H9 (cell line): ENCODE results near the gene AP2M1. TPM values are rescaled to one million over a fixed set of nuclear protein-coding genes. Genes with fewer than 3 reads are reported as not detected.

Experiments used
- DNase-seq: peaks from one replicate; pipeline ENCODE4 v3.0.0-alpha.2; 2017
- H2AFZ ChIP-seq: one replicate; pipeline ENCODE4 v1.6.1; 2013; ENCODE audit warnings: mild to moderate bottlenecking, low read length, control low read depth, moderate library complexity
- H2AK5ac ChIP-seq: 2 replicates; pipeline ENCODE4 v1.6.1; 2013; ENCODE audit warnings: low read length, control low read depth, mixed read lengths; ENCODE audit not compliant: insufficient read length
- H2BK120ac ChIP-seq: one replicate; pipeline ENCODE4 v1.6.1; 2013; ENCODE audit warnings: low read depth, mild to moderate bottlenecking, low read length, control low read depth, inconsistent platforms; ENCODE audit not compliant: poor library complexity, severe bottlenecking
- H2BK12ac ChIP-seq: 2 replicates; pipeline ENCODE4 v1.6.1; 2013; ENCODE audit warnings: low read length, control low read depth, mixed read lengths, low read depth; ENCODE audit not compliant: insufficient read length
- H2BK15ac ChIP-seq: 2 replicates; pipeline ENCODE4 v1.6.1; 2013; ENCODE audit warnings: low read depth, low read length, control low read depth
- H2BK20ac ChIP-seq: one replicate; pipeline ENCODE4 v1.6.1; 2013; ENCODE audit warnings: low read depth, mild to moderate bottlenecking, low read length, control low read depth, inconsistent platforms; ENCODE audit not compliant: poor library complexity, severe bottlenecking
- H2BK5ac ChIP-seq: 2 replicates; pipeline ENCODE4 v1.6.1; 2013; ENCODE audit warnings: low read length, control low read depth, mixed read lengths; ENCODE audit not compliant: insufficient read length
- H3K14ac ChIP-seq: 2 replicates; pipeline ENCODE4 v1.6.1; 2013; ENCODE audit warnings: low read length, control low read depth; ENCODE audit not compliant: insufficient read depth
- H3K18ac ChIP-seq: 2 replicates; pipeline ENCODE4 v1.6.1; 2013; ENCODE audit warnings: low read depth, mild to moderate bottlenecking, mixed read lengths, low read length, control low read depth; ENCODE audit not compliant: insufficient read length
- H3K23ac ChIP-seq: 2 replicates; pipeline ENCODE4 v1.6.1; 2013; ENCODE audit warnings: low read length, control low read depth, mixed read lengths, low read depth; ENCODE audit not compliant: insufficient read length
- H3K23me2 ChIP-seq: 2 replicates; pipeline ENCODE4 v1.6.1; 2013; ENCODE audit warnings: low read depth, mild to moderate bottlenecking, mixed read lengths, low read length, control low read depth; ENCODE audit not compliant: insufficient read length, poor library complexity, severe bottlenecking
- H3K27ac ChIP-seq: 2 replicates; pipeline ENCODE4 v1.5.1; 2013; ENCODE audit warnings: low read length, control low read depth, mixed read lengths, low read depth; ENCODE audit not compliant: insufficient read length
- H3K27me3 ChIP-seq: 2 replicates; pipeline ENCODE4 v1.6.1; 2013; ENCODE audit warnings: low read length, control low read depth, inconsistent platforms; ENCODE audit not compliant: insufficient read depth
- H3K4ac ChIP-seq: 2 replicates; pipeline ENCODE4 v1.6.1; 2013; ENCODE audit warnings: low read depth, mild to moderate bottlenecking, control low read depth, inconsistent platforms, low read length, moderate library complexity
- H3K4me1 ChIP-seq: 2 replicates; pipeline ENCODE4 v1.6.1; 2013; ENCODE audit warnings: low read length, control low read depth, inconsistent platforms; ENCODE audit not compliant: insufficient read depth
- H3K4me2 ChIP-seq: 2 replicates; pipeline ENCODE4 v1.6.1; 2013; ENCODE audit warnings: low read length, control low read depth, mixed read lengths; ENCODE audit not compliant: insufficient read length, insufficient read depth
- H3K56ac ChIP-seq: 2 replicates; pipeline ENCODE4 v1.6.1; 2013; ENCODE audit warnings: low read depth, mild to moderate bottlenecking, mixed read lengths, low read length, control low read depth; ENCODE audit not compliant: insufficient read length
- H3K79me1 ChIP-seq: 2 replicates; pipeline ENCODE4 v1.6.1; 2013; ENCODE audit warnings: low read depth, mild to moderate bottlenecking, moderate library complexity, low read length, control low read depth, inconsistent platforms; ENCODE audit not compliant: insufficient read depth, poor library complexity, severe bottlenecking
- H3K79me2 ChIP-seq: 2 replicates; pipeline ENCODE4 v1.6.1; 2013; ENCODE audit warnings: low read length, control low read depth, inconsistent platforms; ENCODE audit not compliant: insufficient read depth
- H3K9ac ChIP-seq: 2 replicates; pipeline ENCODE4 v1.6.1; 2013; ENCODE audit warnings: low read length, control low read depth, mixed read lengths; ENCODE audit not compliant: insufficient read length; ENCODE audit errors: extremely low read depth
- H3K9me3 ChIP-seq: one replicate; pipeline ENCODE4 v1.6.1; 2013; ENCODE audit warnings: low read depth, low read length, inconsistent platforms; ENCODE audit not compliant: control insufficient read depth
- H3T11ph ChIP-seq: one replicate; pipeline ENCODE4 v1.6.1; 2013; ENCODE audit warnings: mild to moderate bottlenecking, low read length, control low read depth, inconsistent platforms
- H4K20me1 ChIP-seq: one replicate; pipeline ENCODE4 v1.6.1; 2013; ENCODE audit not compliant: control insufficient read depth, insufficient read length, insufficient read depth
- H4K5ac ChIP-seq: 2 replicates; pipeline ENCODE4 v1.6.1; 2013; ENCODE audit warnings: low read depth, mild to moderate bottlenecking, mixed read lengths, low read length, control low read depth; ENCODE audit not compliant: insufficient read length
- H4K8ac ChIP-seq: replicated peaks from 2 replicates; pipeline ENCODE4 v1.6.1; 2013; ENCODE audit warnings: low read length, control low read depth, mixed read lengths, low read depth; ENCODE audit not compliant: insufficient read length
- H4K91ac ChIP-seq: 2 replicates; pipeline ENCODE4 v1.6.1; 2013; ENCODE audit warnings: low read depth, mild to moderate bottlenecking, moderate library complexity, mixed read lengths, low read length, control low read depth; ENCODE audit not compliant: insufficient read length
- H3K27ac Mint-ChIP-seq, 3 experiments: 2 replicates in 2 of 3; 3 replicates in 1 of 3; pipeline ENCODE4 v1.8.0; 2020 to 2021; ENCODE audit warnings: mixed read lengths in 3 of 3, mild to moderate bottlenecking in 1 of 3, moderate library complexity in 1 of 3
- H3K27me3 Mint-ChIP-seq: 2 replicates; pipeline ENCODE4 v1.8.0; 2021; ENCODE audit warnings: low read depth, mild to moderate bottlenecking, moderate library complexity, mixed read lengths
- H3K36me3 Mint-ChIP-seq, 3 experiments: 2 replicates in 2 of 3; 3 replicates in 1 of 3; pipeline ENCODE4 v1.8.0; 2020 to 2021; ENCODE audit warnings: low read depth in 3 of 3, mixed read lengths in 3 of 3; ENCODE audit not compliant: insufficient read depth in 1 of 3
- H3K4me1 Mint-ChIP-seq, 2 experiments: 2 replicates each; pipeline ENCODE4 v1.8.0; 2020; ENCODE audit warnings: mixed read lengths in 2 of 2
- H3K4me3 Mint-ChIP-seq, 2 experiments: 2 replicates in 1 of 2; 3 replicates in 1 of 2; pipeline ENCODE4 v1.8.0; 2020 to 2021; ENCODE audit warnings: mild to moderate bottlenecking in 2 of 2, mixed read lengths in 2 of 2, moderate library complexity in 1 of 2
- H3K9me3 Mint-ChIP-seq, 2 experiments: 2 replicates in 1 of 2; 3 replicates in 1 of 2; pipeline ENCODE4 v1.8.0; 2020; ENCODE audit warnings: mild to moderate bottlenecking in 2 of 2, mixed read lengths in 2 of 2, moderate library complexity in 1 of 2
- WGBS: extraction: QIAGEN DNeasy Blood & Tissue Kit; methylation state at CpG from one replicate; pipeline ENCODE4 v1.1.7; 2013; ENCODE audit warnings: missing lambda C conversion rate, low lambda C conversion rate, mixed read lengths; ENCODE audit not compliant: insufficient read length; ENCODE audit errors: extremely low coverage; 5-methylcytosine and 5-hydroxymethylcytosine counted together
- total RNA-seq: library from RNA; stranded (reverse); gene quantifications from 2 replicates; pipeline ENCODE4 v1.2.1, GENCODE V29; 2021
- TF ChIP-seq, protein P1 (sequence below): fragments of 200-600 bp; sonication (generic); conservative IDR thresholded peaks from 3 replicates; pipeline ENCODE4 v1.8.0; 2021; ENCODE audit warnings: antibody characterized with exemption, mild to moderate bottlenecking

Gene AP2M1
- total RNA-seq, 1 experiment from 2014 or later, result 443 TPM

DNA sequence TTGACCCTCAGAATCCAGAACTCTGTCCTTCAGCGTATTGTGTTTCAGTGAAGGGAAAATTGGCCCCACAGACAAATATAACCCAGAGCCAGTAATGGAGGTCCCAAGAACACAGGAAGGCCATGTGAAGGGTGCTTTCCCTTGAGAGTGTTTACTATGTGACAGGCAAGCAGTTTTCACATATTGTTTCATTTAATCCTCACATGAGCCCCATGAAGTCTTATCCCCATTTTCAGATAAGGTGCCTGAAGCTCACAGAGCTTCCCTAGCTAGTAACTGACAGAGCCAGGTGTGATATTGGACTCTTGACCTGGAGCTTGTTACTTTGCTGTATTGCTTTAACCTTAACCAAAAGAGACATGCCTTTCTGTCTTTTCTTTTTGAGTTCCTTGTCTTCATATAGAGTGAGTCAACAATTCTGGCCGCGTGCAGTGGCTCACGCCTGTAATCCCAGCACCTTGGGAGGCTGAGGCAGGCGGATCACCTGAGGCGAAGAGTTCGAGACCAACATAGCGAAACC, 28.8 kb upstream of the AP2M1 start:
- no peak overlapping the region for H3K14ac ChIP-seq
- no peak overlapping the region for H3K56ac ChIP-seq
- H2BK15ac ChIP-seq, result no peak overlapping the region
- no peaks in the 10 kb centered on the region for H3K23me2 ChIP-seq
- TF ChIP-seq, protein P1, sequence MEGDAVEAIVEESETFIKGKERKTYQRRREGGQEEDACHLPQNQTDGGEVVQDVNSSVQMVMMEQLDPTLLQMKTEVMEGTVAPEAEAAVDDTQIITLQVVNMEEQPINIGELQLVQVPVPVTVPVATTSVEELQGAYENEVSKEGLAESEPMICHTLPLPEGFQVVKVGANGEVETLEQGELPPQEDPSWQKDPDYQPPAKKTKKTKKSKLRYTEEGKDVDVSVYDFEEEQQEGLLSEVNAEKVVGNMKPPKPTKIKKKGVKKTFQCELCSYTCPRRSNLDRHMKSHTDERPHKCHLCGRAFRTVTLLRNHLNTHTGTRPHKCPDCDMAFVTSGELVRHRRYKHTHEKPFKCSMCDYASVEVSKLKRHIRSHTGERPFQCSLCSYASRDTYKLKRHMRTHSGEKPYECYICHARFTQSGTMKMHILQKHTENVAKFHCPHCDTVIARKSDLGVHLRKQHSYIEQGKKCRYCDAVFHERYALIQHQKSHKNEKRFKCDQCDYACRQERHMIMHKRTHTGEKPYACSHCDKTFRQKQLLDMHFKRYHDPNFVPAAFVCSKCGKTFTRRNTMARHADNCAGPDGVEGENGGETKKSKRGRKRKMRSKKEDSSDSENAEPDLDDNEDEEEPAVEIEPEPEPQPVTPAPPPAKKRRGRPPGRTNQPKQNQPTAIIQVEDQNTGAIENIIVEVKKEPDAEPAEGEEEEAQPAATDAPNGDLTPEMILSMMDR, result no peak
- H3K4me2 ChIP-seq, result no peak overlapping the region
- no peak for DNase-seq
- H3K18ac ChIP-seq, result no peak overlapping the region
- no peak overlapping the region for H2AFZ ChIP-seq
- no peak overlapping the region for H2BK5ac ChIP-seq
- no peak overlapping the region for H4K5ac ChIP-seq
- Mint-ChIP-seq H3K27me3 (no peaks in the 10 kb centered on the region), H3K4me3 (no peak overlapping the region), H3K36me3 (peaks cover 22 to 57% (median 26%) of the 10 kb centered on the region in 3 experiments; a peak in 6 of 7 replicates), H3K9me3 (no peaks in the 10 kb centered on the region), H3K4me1 (peaks cover 2 to 3% of the 10 kb centered on the region in 2 experiments; a peak in 2 of 4 replicates), H3K27ac (no peak overlapping the region)
- H2BK20ac ChIP-seq, result no peak overlapping the region
- peaks cover 10% of the 10 kb centered on the region for H3K79me1 ChIP-seq
- H2AK5ac ChIP-seq, result no peak overlapping the region
- H2BK12ac ChIP-seq, result no peak overlapping the region
- H3K4ac ChIP-seq, result no peak overlapping the region
- H2BK120ac ChIP-seq, result no peak overlapping the region
- no peaks in the 10 kb centered on the region for H4K20me1 ChIP-seq
- no peak overlapping the region for H4K91ac ChIP-seq
- no peak overlapping the region for H3T11ph ChIP-seq
- H3K79me2 ChIP-seq, result no peaks in the 10 kb centered on the region
- H3K27me3 ChIP-seq, result no peaks in the 10 kb centered on the region
- H4K8ac ChIP-seq, result no peak overlapping the region
- H3K9me3 ChIP-seq, result no peaks in the 10 kb centered on the region
- no peak overlapping the region for H3K27ac ChIP-seq
- H3K23ac ChIP-seq, result no peak overlapping the region
- H3K4me1 ChIP-seq, result no peaks in the 10 kb centered on the region
- no CpG with 5 or more reads among the region's 8 CpGs for WGBS
- H3K9ac ChIP-seq, result no peak overlapping the region
